ENCODE measurements around the gene FBXO47. TPM values are rescaled to one million over a fixed set of nuclear protein-coding genes. Genes with fewer than 3 reads are reported as not detected.

FBXO47 gene
- total and polyA plus RNA-seq, 9 of the 15 experiments (the other 6 are each of a cell fraction or from before 2014, with no cell fraction given), result not detected

GRCh38 chr17:39014044-39014794, 47.0 kb upstream of the FBXO47 start (continued):
- no peak for TF ChIP-seq ZBTB49 (CRISPR knock-in tag; IDR thresholded peaks at IDR 0.05; ENCODE audit: borderline replicate concordance)
- TF ChIP-seq SRSF7 (optimal IDR thresholded peaks at IDR 0.05; ENCODE audit: low read depth, low read length), result no peak
- no peak for TF ChIP-seq ZNF232 (CRISPR knock-in tag; IDR thresholded peaks at IDR 0.05)
- TF ChIP-seq MYBL2 (IDR thresholded peaks at IDR 0.05; ENCODE audit: low read depth), result no peak
- no peak for TF ChIP-seq MYBL2 (CRISPR knock-in tag; IDR thresholded peaks at IDR 0.05; ENCODE audit: borderline replicate concordance)
- TF ChIP-seq ZNF217 (CRISPR knock-in tag; IDR thresholded peaks at IDR 0.05), result no peak
- TF ChIP-seq, protein P1, sequence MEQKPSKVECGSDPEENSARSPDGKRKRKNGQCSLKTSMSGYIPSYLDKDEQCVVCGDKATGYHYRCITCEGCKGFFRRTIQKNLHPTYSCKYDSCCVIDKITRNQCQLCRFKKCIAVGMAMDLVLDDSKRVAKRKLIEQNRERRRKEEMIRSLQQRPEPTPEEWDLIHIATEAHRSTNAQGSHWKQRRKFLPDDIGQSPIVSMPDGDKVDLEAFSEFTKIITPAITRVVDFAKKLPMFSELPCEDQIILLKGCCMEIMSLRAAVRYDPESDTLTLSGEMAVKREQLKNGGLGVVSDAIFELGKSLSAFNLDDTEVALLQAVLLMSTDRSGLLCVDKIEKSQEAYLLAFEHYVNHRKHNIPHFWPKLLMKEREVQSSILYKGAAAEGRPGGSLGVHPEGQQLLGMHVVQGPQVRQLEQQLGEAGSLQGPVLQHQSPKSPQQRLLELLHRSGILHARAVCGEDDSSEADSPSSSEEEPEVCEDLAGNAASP (IDR thresholded peaks at IDR 0.05), result no peak
- peak; percentile 91 for TF ChIP-seq STAT5B (CRISPR knock-in tag; IDR thresholded peaks at IDR 0.05)
- TF ChIP-seq ZKSCAN8 (CRISPR knock-in tag; IDR thresholded peaks at IDR 0.05), result peak; percentile 92
- 0 out of 2 replicates have a peak, but pooled peaks have one; percentile 49 for TF ChIP-seq ETV5 (CRISPR knock-in tag; IDR thresholded peaks at IDR 0.05; ENCODE audit: low read depth)
- 0 out of 2 replicates have a peak, but pooled peaks have one; percentile 31 for TF ChIP-seq KLF1 (tag; IDR thresholded peaks at IDR 0.05)
- no peak for TF ChIP-seq NR0B1 (IDR thresholded peaks at IDR 0.05; ENCODE audit: partially characterized antibody)
- TF ChIP-seq, protein P2, sequence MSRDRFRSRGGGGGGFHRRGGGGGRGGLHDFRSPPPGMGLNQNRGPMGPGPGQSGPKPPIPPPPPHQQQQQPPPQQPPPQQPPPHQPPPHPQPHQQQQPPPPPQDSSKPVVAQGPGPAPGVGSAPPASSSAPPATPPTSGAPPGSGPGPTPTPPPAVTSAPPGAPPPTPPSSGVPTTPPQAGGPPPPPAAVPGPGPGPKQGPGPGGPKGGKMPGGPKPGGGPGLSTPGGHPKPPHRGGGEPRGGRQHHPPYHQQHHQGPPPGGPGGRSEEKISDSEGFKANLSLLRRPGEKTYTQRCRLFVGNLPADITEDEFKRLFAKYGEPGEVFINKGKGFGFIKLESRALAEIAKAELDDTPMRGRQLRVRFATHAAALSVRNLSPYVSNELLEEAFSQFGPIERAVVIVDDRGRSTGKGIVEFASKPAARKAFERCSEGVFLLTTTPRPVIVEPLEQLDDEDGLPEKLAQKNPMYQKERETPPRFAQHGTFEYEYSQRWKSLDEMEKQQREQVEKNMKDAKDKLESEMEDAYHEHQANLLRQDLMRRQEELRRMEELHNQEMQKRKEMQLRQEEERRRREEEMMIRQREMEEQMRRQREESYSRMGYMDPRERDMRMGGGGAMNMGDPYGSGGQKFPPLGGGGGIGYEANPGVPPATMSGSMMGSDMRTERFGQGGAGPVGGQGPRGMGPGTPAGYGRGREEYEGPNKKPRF (IDR thresholded peaks at IDR 0.05; ENCODE audit: low read depth, low read length), result no peak
- TF ChIP-seq POLR2H (tag; IDR thresholded peaks at IDR 0.05; ENCODE audit: low read depth), result peak; percentile 86
- no peak for TF ChIP-seq RBM15 (IDR thresholded peaks at IDR 0.05; ENCODE audit: insufficient read depth, low read length)
- TF ChIP-seq MECOM (CRISPR knock-in tag; IDR thresholded peaks at IDR 0.05), result peak; percentile 99
- no peak; the same call in 1 of the 2 replicates for TF ChIP-seq HDAC2 (IDR thresholded peaks at IDR 0.05)
- peak; percentile 94 for TF ChIP-seq HINFP (tag; conservative IDR thresholded peaks at IDR 0.05; ENCODE audit: low read depth)

All from K562 (cell line).